HEK293 (cell line): ENCODE data around the gene ALOX12B.

Source experiments
- BCL11A ChIP-seq: fragments of 450-650 bp; formaldehyde crosslinking; IDR thresholded peaks from 2 replicates; pipeline ENCODE4 v1.5.1; 2016; ENCODE audit warnings: low read depth, missing biosample characterization, missing genetic modification characterization
- CTCF ChIP-seq: fragments of 450-650 bp; formaldehyde crosslinking; IDR thresholded peaks from 2 replicates; pipeline ENCODE4 v1.5.1; 2016; ENCODE audit warnings: missing biosample characterization, missing genetic modification characterization
- ZNF311 ChIP-seq: fragments of 450-650 bp; formaldehyde crosslinking; IDR thresholded peaks from 2 replicates; pipeline ENCODE4 v1.5.1; 2017; ENCODE audit warnings: missing biosample characterization, missing genetic modification characterization, borderline replicate concordance
- ZNF335 ChIP-seq: fragments of 450-650 bp; formaldehyde crosslinking; conservative IDR thresholded peaks from 2 replicates; pipeline ENCODE4 v1.5.1; 2016; ENCODE audit warnings: missing biosample characterization, missing genetic modification characterization

GRCh38 chr17:8068736-8069586 lies 18.6 kb downstream of the ALOX12B start:
- TF ChIP-seq CTCF (tag by site-specific recombination) (no peak), ZNF335 (tag by site-specific recombination) (no peak), BCL11A (no peak), ZNF311 (no peak)
